T follicular helper cell (primary cell): ENCODE results near the gene TRPC1.

ENCODE experiments used
- DNase-seq: peaks from one replicate; pipeline ENCODE4 v3.0.0-alpha.2; 2020; ENCODE audit warnings: low read depth

Gene TRPC1

GRCh38 chr3:142844339-142844977 lies 120.6 kb downstream of the TRPC1 start:
- no peak for DNase-seq

- DNase-seq: no peak
Measured at GRCh38 chr3:142846779-142847577, 123.1 kb downstream of the TRPC1 start.

GRCh38 chr3:142849148-142849547 lies 125.3 kb downstream of the TRPC1 start:
- DNase-seq: no peak

GRCh38 chr3:142850395-142851023 lies 126.7 kb downstream of the TRPC1 start:
- no peak for DNase-seq

GRCh38 chr3:142852009-142852408 lies 128.2 kb downstream of the TRPC1 start:
- no peak for DNase-seq

- DNase-seq: no peak
Measured at GRCh38 chr3:142853270-142854168, 129.7 kb downstream of the TRPC1 start.

GRCh38 chr3:142857056-142857455 lies 133.2 kb downstream of the TRPC1 start:
- DNase-seq: no peak
